ENCODE data around the gene DLEC1. TPM values are rescaled to one million over a fixed set of nuclear protein-coding genes. Genes with fewer than 3 reads are reported as not detected.

DLEC1 gene
- total and polyA plus RNA-seq, 7 donors = 0.01 to 0.09 (median 0.05) TPM; not detected in 2

DNA sequence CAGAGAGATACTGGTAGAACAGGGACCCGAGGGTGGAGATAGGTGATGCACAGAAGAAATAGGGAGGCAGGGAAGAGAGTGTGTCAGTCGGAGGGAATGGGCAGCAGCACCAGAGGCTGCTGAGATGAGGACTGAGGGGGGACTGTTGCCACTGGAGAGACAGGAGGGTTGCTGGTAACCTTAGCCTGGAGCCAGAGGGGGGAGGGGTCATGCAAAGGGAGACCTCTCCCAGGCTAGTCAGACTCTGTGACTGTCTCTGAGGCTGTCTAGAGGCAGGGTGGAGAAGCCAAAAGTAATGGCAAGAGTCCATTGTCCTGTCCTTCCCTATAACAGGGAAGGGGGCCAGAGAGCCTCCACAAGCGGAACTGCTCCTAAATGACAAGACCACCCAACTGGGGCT lies 2.1 kb upstream of the DLEC1 start:
- DNase-seq = no peak
- Histone ChIP-seq H3K4me1 (no peaks in the 10 kb centered on the region), H3K36me3 (ENCODE audit: insufficient read depth in 1 of 2, low read depth in 1 of 2) (no peaks in the 10 kb centered on the region), H3K9me3 (no peaks in the 10 kb centered on the region), H3K4me3 (no peak overlapping the region), H3K27ac (no peak overlapping the region), H3K27me3 (ENCODE audit: insufficient read depth in 3 of 3, low read length in 2 of 3) (peaks cover 0 to 22% (median 0%) of the 10 kb centered on the region in 3 donors)
- no peak for ATAC-seq
- TF ChIP-seq, protein P1, sequence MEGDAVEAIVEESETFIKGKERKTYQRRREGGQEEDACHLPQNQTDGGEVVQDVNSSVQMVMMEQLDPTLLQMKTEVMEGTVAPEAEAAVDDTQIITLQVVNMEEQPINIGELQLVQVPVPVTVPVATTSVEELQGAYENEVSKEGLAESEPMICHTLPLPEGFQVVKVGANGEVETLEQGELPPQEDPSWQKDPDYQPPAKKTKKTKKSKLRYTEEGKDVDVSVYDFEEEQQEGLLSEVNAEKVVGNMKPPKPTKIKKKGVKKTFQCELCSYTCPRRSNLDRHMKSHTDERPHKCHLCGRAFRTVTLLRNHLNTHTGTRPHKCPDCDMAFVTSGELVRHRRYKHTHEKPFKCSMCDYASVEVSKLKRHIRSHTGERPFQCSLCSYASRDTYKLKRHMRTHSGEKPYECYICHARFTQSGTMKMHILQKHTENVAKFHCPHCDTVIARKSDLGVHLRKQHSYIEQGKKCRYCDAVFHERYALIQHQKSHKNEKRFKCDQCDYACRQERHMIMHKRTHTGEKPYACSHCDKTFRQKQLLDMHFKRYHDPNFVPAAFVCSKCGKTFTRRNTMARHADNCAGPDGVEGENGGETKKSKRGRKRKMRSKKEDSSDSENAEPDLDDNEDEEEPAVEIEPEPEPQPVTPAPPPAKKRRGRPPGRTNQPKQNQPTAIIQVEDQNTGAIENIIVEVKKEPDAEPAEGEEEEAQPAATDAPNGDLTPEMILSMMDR (IDR thresholded peaks at IDR 0.05) = no peak
- intact Hi-C loops (cut with DNase I) = no loop called here
- WGBS, 3 donors = 74 to 86% (median 85%) methylated on average over 3 of the region's 3 CpGs

DNA sequence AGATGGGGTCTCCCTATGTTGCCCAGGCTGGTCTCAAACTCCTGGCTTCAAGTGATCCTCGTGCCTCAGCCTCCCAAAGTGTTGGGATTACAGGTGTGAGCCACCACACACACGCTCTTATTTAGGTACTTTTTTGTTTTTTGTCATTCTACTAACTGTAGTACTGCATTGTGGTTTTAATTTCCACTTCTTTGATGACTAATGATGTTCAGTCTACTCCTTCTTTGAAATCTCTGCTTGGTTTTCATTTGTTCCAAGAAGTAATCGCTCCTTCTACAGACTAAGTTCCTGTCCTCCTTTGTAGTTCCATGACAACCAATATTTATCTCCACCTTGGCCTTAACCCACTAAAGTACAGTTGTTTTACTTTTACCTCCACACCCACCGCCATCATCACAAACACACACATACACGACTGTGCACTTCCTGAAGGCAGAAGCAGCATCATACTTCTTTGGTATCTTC lies 529 bp upstream of the DLEC1 start:
- intact Hi-C loops (cut with DNase I) = no loop called here
- H3K9me3 ChIP-seq = no peaks in the 10 kb centered on the region
- H3K27ac ChIP-seq = no peak overlapping the region
- DNase-seq (no peak), ATAC-seq (no peak)
- H3K4me3 ChIP-seq = no peak overlapping the region
- WGBS, 3 donors = 92 to 94% (median 92%) methylated on average over 5 of the region's 5 CpGs
- no peaks in the 10 kb centered on the region for H3K4me1 ChIP-seq
- peaks cover 0 to 22% (median 0%) of the 10 kb centered on the region in 3 donors for H3K27me3 ChIP-seq (ENCODE audit: insufficient read depth in 3 of 3, low read length in 2 of 3)
- TF ChIP-seq, protein P1 (IDR thresholded peaks at IDR 0.05) = no peak
- no peaks in the 10 kb centered on the region for H3K36me3 ChIP-seq (ENCODE audit: insufficient read depth in 1 of 2, low read depth in 1 of 2)

DNA sequence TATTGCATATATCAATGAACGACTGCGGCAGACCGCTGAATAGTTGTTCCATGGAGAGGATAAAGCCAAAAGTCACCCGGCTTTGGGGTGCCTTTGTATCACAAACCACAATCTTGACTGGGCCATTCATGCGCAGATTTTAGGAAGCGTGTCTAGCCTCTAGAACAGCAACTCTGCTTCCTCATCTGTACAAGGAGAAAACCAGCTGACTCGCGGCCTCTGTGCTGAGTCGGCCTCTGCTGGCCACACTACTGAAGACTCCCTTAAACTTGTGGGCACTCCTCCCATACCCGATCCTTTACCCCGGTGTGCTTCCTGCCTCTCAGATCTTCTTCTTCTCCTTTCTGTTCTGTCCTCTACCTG lies 872 bp downstream of the DLEC1 start:
- Histone ChIP-seq H3K4me1 (no peaks in the 10 kb centered on the region), H3K4me3 (peak overlapping the region; percentile 64), H3K36me3 (ENCODE audit: insufficient read depth in 1 of 2, low read depth in 1 of 2) (no peaks in the 10 kb centered on the region), H3K27me3 (ENCODE audit: insufficient read depth in 3 of 3, low read length in 2 of 3) (peaks cover 0 to 22% (median 0%) of the 10 kb centered on the region in 3 donors), H3K27ac (no peak overlapping the region), H3K9me3 (no peaks in the 10 kb centered on the region)
- TF ChIP-seq, protein P1 (IDR thresholded peaks at IDR 0.05) = peak; percentile 11
- DNase-seq (peak; percentile 44 to 67), ATAC-seq (peak; percentile 51 to 86 (median 76))
- intact Hi-C loops (cut with DNase I) = no loop called here
- WGBS, 3 donors = 16 to 30% (median 25%) methylated on average over 11 of the region's 11 CpGs

DNA sequence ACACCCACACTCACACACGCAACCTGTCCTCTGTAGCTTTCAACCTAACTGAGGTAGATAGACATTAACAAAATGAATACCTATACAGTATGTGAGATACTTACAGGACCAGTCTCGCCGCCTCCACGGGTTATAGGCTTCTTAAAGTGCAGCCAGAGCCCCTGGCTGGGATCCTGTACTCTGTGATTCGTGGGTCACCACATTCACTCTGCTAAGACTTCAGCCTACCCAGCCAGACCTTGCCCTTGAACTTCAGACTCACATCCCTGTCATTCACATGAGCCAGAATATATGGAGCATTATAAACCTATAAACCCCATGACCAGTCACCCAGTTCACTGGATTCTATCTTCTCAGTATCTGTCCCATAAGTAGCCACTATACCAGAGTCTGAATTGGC lies 1.4 kb downstream of the DLEC1 start:
- TF ChIP-seq, protein P1 (IDR thresholded peaks at IDR 0.05) = no peak
- H3K27ac ChIP-seq = no peak overlapping the region
- no peaks in the 10 kb centered on the region for H3K36me3 ChIP-seq (ENCODE audit: insufficient read depth in 1 of 2, low read depth in 1 of 2)
- peaks cover 0 to 22% (median 0%) of the 10 kb centered on the region in 3 donors for H3K27me3 ChIP-seq (ENCODE audit: insufficient read depth in 3 of 3, low read length in 2 of 3)
- WGBS, 3 donors = 87 to 94% (median 92%) methylated on average over 5 of the region's 5 CpGs
- no peaks in the 10 kb centered on the region for H3K4me1 ChIP-seq
- no peaks in the 10 kb centered on the region for H3K9me3 ChIP-seq
- DNase-seq (no peak), ATAC-seq (no peak)
- no peak overlapping the region for H3K4me3 ChIP-seq
- intact Hi-C loops (cut with DNase I) = no loop called here

DNA sequence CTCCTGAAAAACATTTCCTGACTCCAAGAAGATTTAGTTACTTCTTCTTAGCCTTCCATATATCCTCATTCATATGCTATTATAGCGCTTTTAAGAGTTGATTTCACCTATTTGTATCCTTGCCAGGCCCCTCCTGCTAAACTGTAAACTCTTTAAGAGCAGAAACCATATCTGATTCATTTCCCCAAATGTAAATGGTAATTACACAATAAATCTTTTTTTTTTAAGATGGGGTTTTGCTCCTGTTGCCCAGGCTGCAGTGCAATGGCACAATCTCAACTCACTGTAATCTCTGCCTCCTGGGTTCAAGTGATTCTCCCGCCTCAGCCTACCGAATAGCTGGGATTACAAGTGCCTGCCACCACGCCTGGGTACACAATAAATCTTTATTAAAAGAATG lies 4.5 kb downstream of the DLEC1 start:
- Histone ChIP-seq H3K4me3 (no peak overlapping the region), H3K27me3 (ENCODE audit: insufficient read depth in 3 of 3, low read length in 2 of 3) (peaks cover 0 to 22% (median 1%) of the 10 kb centered on the region in 3 donors), H3K9me3 (no peaks in the 10 kb centered on the region), H3K27ac (no peak overlapping the region), H3K36me3 (ENCODE audit: insufficient read depth in 1 of 2, low read depth in 1 of 2) (no peaks in the 10 kb centered on the region), H3K4me1 (no peaks in the 10 kb centered on the region)
- no peak for DNase-seq
- TF ChIP-seq, protein P1 (IDR thresholded peaks at IDR 0.05) = no peak
- WGBS, 3 donors = 82 to 87% (median 86%) methylated on average over 4 of the region's 4 CpGs
- no peak for ATAC-seq
- intact Hi-C loops (cut with DNase I) = loop anchor here in 1 of 2 donors (2.0 kb wide), 1 partner anchor 335 kb away; no protein-coding TSS in a partner anchor

Data from psoas muscle (tissue), 8 donors.